SK-N-SH (cell line): ENCODE measurements around the gene ANKRD40.

Source experiments
- CHD2 ChIP-seq: fragments of 150-350 bp; IDR thresholded peaks from 2 replicates; pipeline ENCODE4 v1.6.1; 2018; ENCODE audit warnings: low read length; ENCODE audit not compliant: partially characterized antibody
- CTCF ChIP-seq: fragments of 200-600 bp; sonication (generic); IDR thresholded peaks from 2 replicates; pipeline ENCODE4 v1.6.1; 2017; ENCODE audit warnings: antibody characterized with exemption, mild to moderate bottlenecking, moderate library complexity
- EP300 ChIP-seq, 2 experiments: IDR thresholded peaks; 2 replicates each; pipeline versions ENCODE4 v1.4.0 to v1.6.1; 2012; ENCODE audit warnings: borderline replicate concordance in 1 of 2, low read depth in 1 of 2, low read length in 1 of 2
- MEF2A ChIP-seq: IDR thresholded peaks from 2 replicates; pipeline ENCODE4 v1.4.0; 2012; ENCODE audit warnings: low read depth, borderline replicate concordance
- MXI1 ChIP-seq: IDR thresholded peaks from 2 replicates; pipeline ENCODE4 v1.6.1; 2012; ENCODE audit warnings: mild to moderate bottlenecking, low read depth, low read length, improper control_type of control experiment
- POLR2AphosphoS5 ChIP-seq: IDR thresholded peaks from 2 replicates; pipeline ENCODE4 v1.6.1; 2012; ENCODE audit warnings: low read depth, low read length
- RCOR1 ChIP-seq: fragments of 150-350 bp; IDR thresholded peaks from 2 replicates; pipeline ENCODE4 v1.6.1; 2017; ENCODE audit warnings: antibody characterized with exemption, low read length
- SIN3A ChIP-seq: IDR thresholded peaks from 2 replicates; pipeline ENCODE4 v1.6.1; 2012; ENCODE audit warnings: low read depth, mild to moderate bottlenecking, low read length, moderate library complexity, borderline replicate concordance
- TAF1 ChIP-seq: IDR thresholded peaks from 2 replicates; pipeline ENCODE4 v1.6.1; 2012; ENCODE audit warnings: low read depth, mild to moderate bottlenecking, low read length, moderate library complexity, borderline replicate concordance
- YY1 ChIP-seq: IDR thresholded peaks from 2 replicates; pipeline ENCODE4 v1.4.0; 2012; ENCODE audit warnings: low read depth, mild to moderate bottlenecking
- TF ChIP-seq, protein P1 (sequence below): fragments of 150-350 bp; IDR thresholded peaks from 2 replicates; pipeline ENCODE4 v1.6.1; 2017; ENCODE audit warnings: antibody characterized with exemption, low read length, low read depth, borderline replicate concordance
- TF ChIP-seq, protein P2 (sequence below): IDR thresholded peaks from 2 replicates; pipeline ENCODE4 v1.6.1; 2012; ENCODE audit warnings: mild to moderate bottlenecking, low read depth, low read length, moderate library complexity

DNA sequence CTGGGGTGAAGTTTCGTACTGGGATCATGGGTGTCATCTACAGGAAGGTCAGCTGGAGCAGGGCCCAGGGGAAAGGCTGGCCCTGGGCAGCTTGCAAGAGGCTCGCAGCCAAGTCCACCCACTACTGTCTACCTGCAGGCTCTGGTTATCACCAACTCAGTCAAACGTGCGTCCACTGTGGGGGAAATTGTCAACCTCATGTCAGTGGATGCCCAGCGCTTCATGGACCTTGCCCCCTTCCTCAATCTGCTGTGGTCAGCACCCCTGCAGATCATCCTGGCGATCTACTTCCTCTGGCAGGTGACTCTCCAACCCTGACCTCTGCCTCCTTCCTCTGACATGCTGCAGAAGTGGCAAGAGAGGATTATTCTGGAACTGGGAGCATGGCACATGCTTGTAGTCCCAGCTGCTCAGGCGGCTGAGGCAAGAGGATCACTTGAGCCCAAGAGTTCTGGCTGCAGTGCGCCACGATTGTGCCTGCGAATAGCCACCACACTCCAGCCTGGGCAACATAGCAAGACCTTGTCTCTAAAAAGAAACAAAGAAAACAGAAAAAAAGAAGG, 43.8 kb downstream of the ANKRD40 start:
- no peak for TF ChIP-seq MXI1
- TF ChIP-seq, protein P1, sequence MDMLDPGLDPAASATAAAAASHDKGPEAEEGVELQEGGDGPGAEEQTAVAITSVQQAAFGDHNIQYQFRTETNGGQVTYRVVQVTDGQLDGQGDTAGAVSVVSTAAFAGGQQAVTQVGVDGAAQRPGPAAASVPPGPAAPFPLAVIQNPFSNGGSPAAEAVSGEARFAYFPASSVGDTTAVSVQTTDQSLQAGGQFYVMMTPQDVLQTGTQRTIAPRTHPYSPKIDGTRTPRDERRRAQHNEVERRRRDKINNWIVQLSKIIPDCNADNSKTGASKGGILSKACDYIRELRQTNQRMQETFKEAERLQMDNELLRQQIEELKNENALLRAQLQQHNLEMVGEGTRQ = no peak
- TF ChIP-seq, protein P2, sequence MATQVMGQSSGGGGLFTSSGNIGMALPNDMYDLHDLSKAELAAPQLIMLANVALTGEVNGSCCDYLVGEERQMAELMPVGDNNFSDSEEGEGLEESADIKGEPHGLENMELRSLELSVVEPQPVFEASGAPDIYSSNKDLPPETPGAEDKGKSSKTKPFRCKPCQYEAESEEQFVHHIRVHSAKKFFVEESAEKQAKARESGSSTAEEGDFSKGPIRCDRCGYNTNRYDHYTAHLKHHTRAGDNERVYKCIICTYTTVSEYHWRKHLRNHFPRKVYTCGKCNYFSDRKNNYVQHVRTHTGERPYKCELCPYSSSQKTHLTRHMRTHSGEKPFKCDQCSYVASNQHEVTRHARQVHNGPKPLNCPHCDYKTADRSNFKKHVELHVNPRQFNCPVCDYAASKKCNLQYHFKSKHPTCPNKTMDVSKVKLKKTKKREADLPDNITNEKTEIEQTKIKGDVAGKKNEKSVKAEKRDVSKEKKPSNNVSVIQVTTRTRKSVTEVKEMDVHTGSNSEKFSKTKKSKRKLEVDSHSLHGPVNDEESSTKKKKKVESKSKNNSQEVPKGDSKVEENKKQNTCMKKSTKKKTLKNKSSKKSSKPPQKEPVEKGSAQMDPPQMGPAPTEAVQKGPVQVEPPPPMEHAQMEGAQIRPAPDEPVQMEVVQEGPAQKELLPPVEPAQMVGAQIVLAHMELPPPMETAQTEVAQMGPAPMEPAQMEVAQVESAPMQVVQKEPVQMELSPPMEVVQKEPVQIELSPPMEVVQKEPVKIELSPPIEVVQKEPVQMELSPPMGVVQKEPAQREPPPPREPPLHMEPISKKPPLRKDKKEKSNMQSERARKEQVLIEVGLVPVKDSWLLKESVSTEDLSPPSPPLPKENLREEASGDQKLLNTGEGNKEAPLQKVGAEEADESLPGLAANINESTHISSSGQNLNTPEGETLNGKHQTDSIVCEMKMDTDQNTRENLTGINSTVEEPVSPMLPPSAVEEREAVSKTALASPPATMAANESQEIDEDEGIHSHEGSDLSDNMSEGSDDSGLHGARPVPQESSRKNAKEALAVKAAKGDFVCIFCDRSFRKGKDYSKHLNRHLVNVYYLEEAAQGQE = no peak
- no peak for TF ChIP-seq SIN3A
- TF ChIP-seq CTCF = no peak
- TF ChIP-seq POLR2AphosphoS5 = no peak
- no peak for TF ChIP-seq MEF2A
- no peak for TF ChIP-seq RCOR1
- TF ChIP-seq CHD2 = no peak
- TF ChIP-seq EP300 (IDR thresholded peaks at IDR 0.05; ENCODE audit: borderline replicate concordance in 1 of 2, low read depth in 1 of 2, low read length in 1 of 2) = no peak
- no peak for TF ChIP-seq YY1
- no peak for TF ChIP-seq TAF1
